Measurements from ENCODE around the gene DEPP1. TPM values are rescaled to one million over a fixed set of nuclear protein-coding genes. Genes with fewer than 3 reads are reported as not detected.

Gene DEPP1
- total and polyA plus RNA-seq, 2 experiments from 2014 or later, result 0.37 to 1.3 TPM

GRCh38 chr10:44997105-44997748 is 18.6 kb upstream of the DEPP1 start:
- Histone ChIP-seq H3K4me2 (no peak overlapping the region), H3K9me2 (ENCODE audit: insufficient read depth) (no peaks in the 10 kb centered on the region), H2AFZ (no peak overlapping the region), H4K20me1 (replicated peaks; ENCODE audit: insufficient read depth) (no peaks in the 10 kb centered on the region), H3K36me3 (ENCODE audit: insufficient read depth) (no peaks in the 10 kb centered on the region), H3K79me2 (replicated peaks; ENCODE audit: insufficient read depth) (peaks cover 11% of the 10 kb centered on the region), H3K27me3 (ENCODE audit: insufficient read depth) (no peaks in the 10 kb centered on the region), H3F3A (replicated peaks; ENCODE audit: low read depth) (no peaks in the 10 kb centered on the region), H3K4me1 (ENCODE audit: insufficient read depth) (peaks cover 17% of the 10 kb centered on the region), H3K27ac (ENCODE audit: low read depth) (no peak overlapping the region), H3K4me3 (no peak overlapping the region)
- TF ChIP-seq ETS1 (IDR thresholded peaks at IDR 0.05), result no peak
- TF ChIP-seq EZH2 (IDR thresholded peaks at IDR 0.05; ENCODE audit: low read depth, unreplicated experiment), result no peak
- no peak for TF ChIP-seq REST (IDR thresholded peaks at IDR 0.05; ENCODE audit: unreplicated experiment)
- no peak for TF ChIP-seq NANOG (IDR thresholded peaks at IDR 0.05; ENCODE audit: borderline replicate concordance)
- no peak for TF ChIP-seq EZH2phosphoT487 (IDR thresholded peaks at IDR 0.05; ENCODE audit: unreplicated experiment)
- TF ChIP-seq CTCF (conservative IDR thresholded peaks at IDR 0.05; ENCODE audit: low read depth in 2 of 2), result no peak
- TF ChIP-seq POLR2AphosphoS5 (IDR thresholded peaks at IDR 0.05; ENCODE audit: low read depth), result no peak
- TF ChIP-seq CREB1 (CRISPR knock-in tag; IDR thresholded peaks at IDR 0.05; ENCODE audit: low read depth), result no peak
- no peak for TF ChIP-seq STAT1 (IDR thresholded peaks at IDR 0.05; ENCODE audit: unreplicated experiment)
- Mint-ChIP-seq H3K4me1 (peaks cover 40% of the 10 kb centered on the region), H3K27me3 (ENCODE audit: insufficient read depth, low read depth, poor library complexity) (peaks cover 10% of the 10 kb centered on the region), H3K9me3 (peaks cover 5% of the 10 kb centered on the region; the same call in 1 of the 3 replicates), H3K36me3 (ENCODE audit: low read depth) (peaks cover 3% of the 10 kb centered on the region; the same call in 1 of the 3 replicates), H3K4me3 (no peak overlapping the region), H3K27ac (no peak overlapping the region)
- DNase-seq (ENCODE audit: low spot score) (no peak), ATAC-seq (no peak)
